Naive thymus-derived CD8-positive, alpha-beta T cell (primary cell): ENCODE data around the gene SSR3. TPM values are rescaled to one million over a fixed set of nuclear protein-coding genes. Genes with fewer than 3 reads are reported as not detected.
"Not testable (repeated sequence)": the region's sequence is repeated elsewhere in the genome, so short reads cannot be mapped to it uniquely, and the experiment has no call there.

ENCODE experiments used
- ATAC-seq, 2 donors: fragments of 150-1000 bp; cut with Tn5 transposase in 1 of 2; sonication (Bioruptor Pico), chemical (Tn5 transposase) in 1 of 2; 1 replicate in 1 of 2; 2 replicates in 1 of 2; pipeline ENCODE4 v1.10.0; 2021; ENCODE audit warnings: mild to moderate bottlenecking in 2 of 2, moderate library complexity in 2 of 2
- POLR2A ChIA-PET: fragments of 350-600 bp; sonication (Branson Sonifier 250); formaldehyde crosslinking; loops from one replicate; lab custom pipeline; 2021; ENCODE audit warnings: antibody characterized with exemption; lab: Charles Lee
- DNase-seq, 10 donors: peaks; one replicate each; pipeline versions ENCODE4 v3.0.0 to v3.0.0-alpha.2; 2020 to 2022
- H3K27ac Mint-ChIP-seq, 10 donors: one replicate each; pipeline ENCODE4 v1.8.0; 2020 to 2022; ENCODE audit warnings: mild to moderate bottlenecking in 10 of 10, mixed read lengths in 10 of 10, moderate library complexity in 4 of 10, inconsistent platforms in 1 of 10
- H3K27me3 Mint-ChIP-seq, 5 donors: one replicate each; pipeline ENCODE4 v1.8.0; 2021 to 2022; ENCODE audit warnings: mixed read lengths in 5 of 5
- H3K36me3 Mint-ChIP-seq, 3 donors: one replicate each; pipeline ENCODE4 v1.8.0; 2020 to 2022; ENCODE audit warnings: mixed read lengths in 3 of 3, mild to moderate bottlenecking in 2 of 3, inconsistent platforms in 1 of 3
- H3K4me1 Mint-ChIP-seq, 4 donors: one replicate each; pipeline ENCODE4 v1.8.0; 2021 to 2022; ENCODE audit warnings: mixed read lengths in 4 of 4
- H3K4me3 Mint-ChIP-seq, 10 donors: one replicate each; pipeline ENCODE4 v1.8.0; 2020 to 2022; ENCODE audit warnings: mild to moderate bottlenecking in 10 of 10, mixed read lengths in 10 of 10, moderate library complexity in 6 of 10, inconsistent platforms in 1 of 10
- H3K9me3 Mint-ChIP-seq, 9 donors: one replicate each; pipeline ENCODE4 v1.8.0; 2020 to 2022; ENCODE audit warnings: mixed read lengths in 9 of 9, mild to moderate bottlenecking in 3 of 9, inconsistent platforms in 1 of 9, moderate library complexity in 1 of 9
- polyA plus RNA-seq, 3 donors: library from polyadenylated mRNA; unstranded; fragments of 300-500 nt; fragmentation: Illumina TruSeq; gene quantifications; one replicate each; pipeline ENCODE4 v1.2.3, GENCODE V29; 2021
- total RNA-seq, 8 experiments: library from RNA in 2 of 8; stranded (reverse) in 2 of 8; gene quantifications; one replicate each; pipeline ENCODE4 v1.2.3 and lab custom pipeline; 2021 to 2026

SSR3 gene
- total and polyA plus RNA-seq, 5 experiments from 2014 or later = 68.5 to 93.9 (median 81.7) TPM

DNA sequence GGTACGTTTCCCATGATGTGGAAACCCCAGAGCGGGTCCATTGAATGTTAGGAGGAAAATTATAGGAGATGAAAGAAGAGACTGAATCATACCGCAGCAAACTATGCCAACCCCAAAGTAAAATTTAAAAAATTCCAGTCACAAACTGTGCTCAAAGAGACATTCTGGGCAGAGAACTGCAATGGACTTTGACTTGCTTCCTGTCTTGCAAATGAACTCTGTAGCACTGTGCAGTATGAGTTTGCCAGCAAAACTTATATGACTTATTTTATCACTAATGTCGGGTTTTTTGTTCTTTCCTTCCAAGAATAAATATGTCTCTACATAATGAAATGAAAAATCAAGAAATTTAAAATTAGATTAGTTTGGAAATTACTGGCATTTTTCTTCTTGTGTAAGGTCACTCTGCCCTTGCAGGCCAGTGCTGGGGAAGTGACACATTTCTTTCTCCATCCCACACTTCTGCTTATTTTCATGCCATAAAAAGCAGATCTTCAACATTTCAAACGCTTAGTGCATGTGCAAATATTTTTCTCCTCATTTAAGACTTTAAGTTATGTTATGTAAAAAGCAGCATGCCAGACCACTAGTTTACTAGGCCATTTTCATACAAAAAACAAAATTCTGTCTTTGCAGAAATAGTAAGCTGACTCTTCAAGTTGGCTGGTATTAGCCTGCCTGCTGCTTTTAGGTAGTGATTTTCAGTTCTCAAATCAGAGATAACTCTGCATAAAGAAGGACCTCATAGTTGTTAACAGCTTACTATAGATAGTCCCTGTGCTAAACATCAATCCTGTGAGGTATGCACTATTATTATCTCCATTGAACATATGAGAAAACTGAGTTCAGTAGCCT lies 32.2 kb upstream of the SSR3 start:
- H3K36me3 Mint-ChIP-seq = peaks cover 0 to 2% (median 0%) of the 10 kb centered on the region in 3 donors
- DNase-seq (no peak), ATAC-seq (no peak)
- peaks cover 0 to 6% (median 2%) of the 10 kb centered on the region in 4 donors for H3K4me1 Mint-ChIP-seq
- POLR2A ChIA-PET = no interaction called here
- H3K27ac Mint-ChIP-seq = no peak overlapping the region
- H3K9me3 Mint-ChIP-seq = peaks cover 0 to 2% (median 0%) of the 10 kb centered on the region in 9 donors
- peaks cover 0 to 3% (median 0%) of the 10 kb centered on the region in 5 donors for H3K27me3 Mint-ChIP-seq
- no peak overlapping the region for H3K4me3 Mint-ChIP-seq

- Mint-ChIP-seq H3K4me3 (no peak overlapping the region), H3K9me3 (no peaks in the 10 kb centered on the region), H3K36me3 (no peaks in the 10 kb centered on the region), H3K27ac (no peak overlapping the region), H3K27me3 (peaks cover 0 to 10% (median 3%) of the 10 kb centered on the region in 5 donors), H3K4me1 (peaks cover 0 to 8% (median 2%) of the 10 kb centered on the region in 4 donors)
- no peak for ATAC-seq
- DNase-seq = no peak
- POLR2A ChIA-PET = no interaction called here
These were observed 28.6 kb upstream of the SSR3 start for GRCh38 chr3:156583469-156583868.

DNA sequence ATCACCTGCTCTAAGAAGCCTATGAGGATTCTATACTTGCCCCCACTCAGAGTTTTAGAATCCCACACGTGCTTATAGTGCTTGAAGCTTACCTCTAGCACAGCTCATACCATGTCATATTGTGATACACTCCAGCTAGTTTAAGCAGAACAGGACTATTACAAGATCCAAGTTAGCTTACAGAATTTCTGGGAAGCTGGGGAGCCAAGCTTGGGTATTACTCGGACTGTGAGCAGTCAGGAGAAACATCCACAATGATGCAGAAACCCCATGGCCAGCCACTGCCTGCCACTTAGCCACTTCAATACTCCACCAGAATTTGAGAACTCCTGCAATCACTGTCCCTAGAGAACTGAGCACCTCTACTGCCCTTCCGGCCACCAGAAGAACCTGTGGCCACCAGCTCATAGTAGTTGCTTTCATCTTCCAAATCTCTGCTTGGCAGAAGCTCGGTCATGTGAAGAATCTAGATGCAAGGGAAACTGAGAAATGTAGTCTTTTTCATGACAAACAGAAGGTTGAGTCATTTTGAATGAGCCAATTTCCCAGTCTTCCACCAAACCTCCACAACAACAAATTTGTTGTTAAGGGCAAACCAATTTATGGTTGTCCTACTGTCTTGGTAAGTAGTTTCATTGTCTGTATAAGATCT lies 27.7 kb upstream of the SSR3 start:
- Mint-ChIP-seq H3K9me3 (no peaks in the 10 kb centered on the region), H3K27me3 (peaks cover 0 to 10% (median 3%) of the 10 kb centered on the region in 5 donors), H3K36me3 (no peaks in the 10 kb centered on the region), H3K27ac (no peak overlapping the region), H3K4me1 (peaks cover 0 to 8% (median 2%) of the 10 kb centered on the region in 4 donors), H3K4me3 (no peak overlapping the region)
- POLR2A ChIA-PET = interaction anchor here (0.5 kb wide), 1 partner anchor 703 kb away, joined by 4 read pairs; no protein-coding TSS in a partner anchor
- ATAC-seq (no peak), DNase-seq (no peak)

DNA sequence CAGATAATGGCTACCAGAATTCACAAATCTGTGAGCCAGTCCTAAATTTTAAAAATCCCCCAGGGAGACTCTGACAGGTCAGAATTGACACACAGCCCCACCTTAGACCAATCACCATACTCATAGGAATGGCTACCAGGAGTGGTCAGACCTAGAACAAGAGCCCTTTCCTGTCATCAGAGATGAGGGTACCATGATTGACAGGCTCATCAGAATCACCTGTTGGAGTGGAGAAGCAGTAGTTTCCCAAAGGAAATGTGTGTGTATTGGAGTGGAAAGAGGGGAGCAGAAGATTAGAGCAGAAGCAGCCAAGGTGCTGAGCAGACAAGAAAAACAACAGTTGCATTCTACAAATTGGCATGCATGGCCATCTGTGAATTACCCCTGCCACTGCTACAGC lies 27.0 kb upstream of the SSR3 start:
- no peak for ATAC-seq
- no peak overlapping the region for H3K4me3 Mint-ChIP-seq
- peaks cover 0 to 10% (median 3%) of the 10 kb centered on the region in 5 donors for H3K27me3 Mint-ChIP-seq
- POLR2A ChIA-PET = no interaction called here
- no peaks in the 10 kb centered on the region for H3K36me3 Mint-ChIP-seq
- H3K27ac Mint-ChIP-seq = no peak overlapping the region
- DNase-seq = no peak
- peaks cover 0 to 8% (median 2%) of the 10 kb centered on the region in 4 donors for H3K4me1 Mint-ChIP-seq
- H3K9me3 Mint-ChIP-seq = no peaks in the 10 kb centered on the region

DNA sequence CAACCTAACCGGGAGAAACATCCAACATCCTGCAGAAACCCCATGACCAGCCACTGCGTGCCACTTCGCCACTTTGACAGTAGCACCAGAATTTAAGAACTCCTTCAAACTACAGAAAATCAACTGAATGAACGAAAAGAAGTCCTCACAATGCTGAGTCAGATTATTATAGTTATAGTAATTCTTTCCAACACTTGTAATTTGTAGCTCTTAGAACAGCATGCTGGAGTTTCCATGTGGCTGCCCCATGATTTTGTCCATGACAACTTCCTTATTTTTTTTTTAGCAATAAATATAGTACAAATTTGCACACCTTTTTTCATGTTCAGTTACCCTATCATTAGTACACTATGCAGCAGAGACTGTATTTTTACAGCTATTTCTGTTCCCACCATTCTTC lies 26.1 kb upstream of the SSR3 start:
- POLR2A ChIA-PET = no interaction called here
- no peak for ATAC-seq
- peaks cover 0 to 8% (median 2%) of the 10 kb centered on the region in 4 donors for H3K4me1 Mint-ChIP-seq
- peaks cover 6 to 18% (median 10%) of the 10 kb centered on the region in 5 donors for H3K27me3 Mint-ChIP-seq
- H3K36me3 Mint-ChIP-seq = no peaks in the 10 kb centered on the region
- H3K9me3 Mint-ChIP-seq = no peaks in the 10 kb centered on the region
- DNase-seq = no peak
- H3K4me3 Mint-ChIP-seq = no peak overlapping the region
- no peak overlapping the region for H3K27ac Mint-ChIP-seq

- peak overlapping the region in 1 of 10 donors; percentile 10 for H3K27ac Mint-ChIP-seq
- H3K9me3 Mint-ChIP-seq = no peaks in the 10 kb centered on the region
- peaks cover 0 to 8% (median 2%) of the 10 kb centered on the region in 4 donors for H3K4me1 Mint-ChIP-seq
- H3K36me3 Mint-ChIP-seq = no peaks in the 10 kb centered on the region
- peaks cover 10 to 25% (median 12%) of the 10 kb centered on the region in 5 donors for H3K27me3 Mint-ChIP-seq
- H3K4me3 Mint-ChIP-seq = no peak overlapping the region
- DNase-seq = no peak
- POLR2A ChIA-PET = no interaction called here
- no peak for ATAC-seq
These were observed 24.5 kb upstream of the SSR3 start for GRCh38 chr3:156579427-156579851.

DNA sequence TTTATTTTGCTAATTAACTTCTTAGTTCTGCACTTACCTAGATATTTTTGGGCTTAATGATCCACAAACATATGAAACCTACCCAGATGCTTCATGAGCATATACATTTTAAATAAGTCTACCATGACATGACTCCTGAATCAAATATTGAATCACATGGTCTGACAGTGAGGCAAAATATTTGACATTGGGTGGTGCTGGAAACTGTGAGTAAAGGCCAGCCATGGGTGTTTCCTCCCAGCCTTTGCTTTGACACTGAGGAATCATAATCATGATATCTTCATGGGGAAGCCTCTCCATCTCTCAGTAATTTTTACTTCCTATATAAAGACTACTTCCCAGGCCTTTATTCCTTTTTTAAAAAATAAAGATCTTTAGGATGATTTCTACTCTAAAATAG lies 22.8 kb upstream of the SSR3 start:
- no peak overlapping the region for H3K4me3 Mint-ChIP-seq
- POLR2A ChIA-PET = no interaction called here
- H3K36me3 Mint-ChIP-seq = no peaks in the 10 kb centered on the region
- no peaks in the 10 kb centered on the region for H3K9me3 Mint-ChIP-seq
- no peak overlapping the region for H3K27ac Mint-ChIP-seq
- ATAC-seq (no peak), DNase-seq (no peak)
- H3K4me1 Mint-ChIP-seq = peaks cover 0 to 3% (median 0%) of the 10 kb centered on the region in 4 donors
- H3K27me3 Mint-ChIP-seq = peaks cover 12 to 24% (median 13%) of the 10 kb centered on the region in 5 donors

GRCh38 chr3:156576651-156577348 lies 21.9 kb upstream of the SSR3 start:
- Mint-ChIP-seq H3K27me3 (peaks cover 14 to 31% (median 16%) of the 10 kb centered on the region in 5 donors), H3K9me3 (no peaks in the 10 kb centered on the region), H3K4me1 (peaks cover 0 to 1% (median 0%) of the 10 kb centered on the region in 4 donors), H3K27ac (no peak overlapping the region), H3K4me3 (no peak overlapping the region), H3K36me3 (no peaks in the 10 kb centered on the region)
- no peak for DNase-seq
- ATAC-seq = no peak
- POLR2A ChIA-PET = no interaction called here

GRCh38 chr3:156576051-156576450 lies 21.1 kb upstream of the SSR3 start:
- DNase-seq (no peak), ATAC-seq (no peak)
- H3K4me3 Mint-ChIP-seq = no peak overlapping the region
- no peaks in the 10 kb centered on the region for H3K9me3 Mint-ChIP-seq
- H3K36me3 Mint-ChIP-seq = no peaks in the 10 kb centered on the region
- POLR2A ChIA-PET = no interaction called here
- peaks cover 0 to 1% (median 0%) of the 10 kb centered on the region in 4 donors for H3K4me1 Mint-ChIP-seq
- peak overlapping the region in 1 of 10 donors; percentile 41 for H3K27ac Mint-ChIP-seq
- H3K27me3 Mint-ChIP-seq = peaks cover 13 to 28% (median 16%) of the 10 kb centered on the region in 5 donors

DNA sequence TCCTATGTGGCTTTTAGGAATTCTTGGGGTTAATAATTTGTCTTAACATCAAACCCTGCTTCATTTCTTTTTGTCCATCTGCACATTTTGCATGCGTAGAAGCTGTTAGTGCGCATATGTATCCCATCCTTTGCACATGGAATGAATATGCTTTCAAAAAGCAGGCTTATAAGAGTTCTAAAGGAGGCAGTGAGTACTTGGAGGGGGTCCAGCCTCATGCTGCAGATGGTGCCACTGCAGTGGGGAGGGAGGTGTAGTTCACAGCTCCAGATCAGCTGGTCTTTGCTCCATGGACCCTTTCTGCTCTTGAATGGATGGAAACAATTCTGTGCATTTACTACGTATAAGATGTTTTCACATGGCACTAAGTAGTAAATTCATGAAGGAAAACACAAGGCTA lies 20.7 kb upstream of the SSR3 start:
- H3K36me3 Mint-ChIP-seq = no peaks in the 10 kb centered on the region
- no peaks in the 10 kb centered on the region for H3K9me3 Mint-ChIP-seq
- ATAC-seq (no peak), DNase-seq (no peak)
- peaks cover 9 to 30% (median 16%) of the 10 kb centered on the region in 5 donors for H3K27me3 Mint-ChIP-seq
- POLR2A ChIA-PET = no interaction called here
- no peak overlapping the region for H3K4me3 Mint-ChIP-seq
- H3K27ac Mint-ChIP-seq = peak overlapping the region in 1 of 10 donors; percentile 41
- H3K4me1 Mint-ChIP-seq = peaks cover 0 to 1% (median 0%) of the 10 kb centered on the region in 4 donors

DNA sequence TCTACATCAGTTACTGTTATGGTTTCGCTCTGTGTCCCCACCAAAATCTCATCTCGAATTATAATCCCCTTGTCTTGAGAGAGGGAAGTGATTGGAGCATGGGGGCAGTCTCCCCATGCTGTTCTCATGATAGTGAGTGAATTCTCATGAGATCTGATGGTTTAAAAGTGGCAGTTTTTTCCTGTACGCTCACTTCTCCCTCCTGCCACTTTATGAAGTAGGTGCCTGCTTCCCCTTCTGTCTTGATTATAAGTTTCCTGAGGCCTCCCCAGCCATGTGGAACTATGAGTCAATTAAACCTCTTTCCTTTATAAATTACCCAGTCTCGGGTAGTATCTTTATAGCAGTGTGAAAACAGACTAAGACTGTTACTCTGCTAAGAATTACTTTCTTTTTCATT lies 15.0 kb upstream of the SSR3 start:
- H3K36me3 Mint-ChIP-seq, ATAC-seq, DNase-seq, H3K4me1 Mint-ChIP-seq, POLR2A ChIA-PET, H3K9me3 Mint-ChIP-seq, H3K4me3 Mint-ChIP-seq, H3K27ac Mint-ChIP-seq: not testable (repeated sequence)
- peaks cover 4 to 20% (median 8%) of the 10 kb centered on the region in 5 donors for H3K27me3 Mint-ChIP-seq

DNA sequence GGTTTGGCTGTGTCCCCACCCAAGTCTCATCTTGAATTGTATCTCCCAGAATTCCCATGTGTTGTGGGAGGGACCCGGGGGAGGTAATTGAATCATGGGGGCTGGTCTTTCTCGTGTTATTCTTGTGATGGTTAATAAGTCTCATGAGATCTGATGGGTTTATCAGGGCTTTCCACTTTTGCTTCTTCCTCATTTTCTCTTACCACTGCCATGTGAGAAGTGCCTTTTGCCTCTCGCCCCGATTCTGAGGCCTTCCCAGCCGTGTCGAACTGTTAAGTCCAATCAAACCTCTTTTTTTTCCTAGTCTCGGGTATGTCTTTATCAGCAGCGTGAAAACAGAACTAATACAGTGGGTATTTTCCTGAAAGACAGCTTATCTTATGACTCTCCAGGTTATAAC lies 14.1 kb upstream of the SSR3 start:
- H3K27me3 Mint-ChIP-seq = peaks cover 2 to 14% (median 7%) of the 10 kb centered on the region in 5 donors
- ATAC-seq, H3K27ac Mint-ChIP-seq, POLR2A ChIA-PET, H3K4me1 Mint-ChIP-seq, H3K9me3 Mint-ChIP-seq, H3K4me3 Mint-ChIP-seq, DNase-seq, H3K36me3 Mint-ChIP-seq: not testable (repeated sequence)
